ENCODE data around the gene SOS1.

- TF ChIP-seq EZH2phosphoT487 (IDR thresholded peaks at IDR 0.05; ENCODE audit: insufficient read depth, low read depth) (no peak), EZH2 (IDR thresholded peaks at IDR 0.05; ENCODE audit: insufficient read depth, poor library complexity, severe bottlenecking) (no peak)
Observed at GRCh38 chr2:39164089-39164488, 43.2 kb upstream of the SOS1 start.

Data from GM23248 (cell line).